Esophagus mucosa (tissue), 1 donor: ENCODE measurements around the gene METTL15. TPM values are rescaled to one million over a fixed set of nuclear protein-coding genes. Genes with fewer than 3 reads are reported as not detected.
A peak's percentile ranks its signal among the peaks of the same experiment; 100 is the strongest.
"Not testable (repeated sequence)": the region's sequence is repeated elsewhere in the genome, so short reads cannot be mapped to it uniquely, and the experiment has no call there.

ENCODE experiments used
- ATAC-seq: fragments of 200-7000 bp; cut with Tn5 transposase; one replicate; pipeline ENCODE4 v1.9.1; 2020
- total RNA-seq: library from RNA; stranded (reverse); gene quantifications from one replicate; pipeline ENCODE4 v1.2.4, GENCODE V29; 2023
- donor health status: DM: yes; HTN: yes; CAD: no.

METTL15 gene
- 9.5 TPM for total RNA-seq

- ATAC-seq, result peak; percentile 99
Observed at GRCh38 chr11:28107750-28108618, at the start of gene METTL15, which contains the start of gene KIF18A. Gene METTL15 (plus strand): TSS chr11:28108388. CDS start chr11:28113335, 4,947 bp downstream. Gene KIF18A (minus strand): TSS chr11:28108156. CDS start chr11:28097947, 10,209 bp downstream.

GRCh38 chr11:28071305-28071704, 36.9 kb upstream of the METTL15 start:
- no peak for ATAC-seq

- ATAC-seq, result no peak
Observed at GRCh38 chr11:28072321-28072720, 35.9 kb upstream of the METTL15 start.

DNA sequence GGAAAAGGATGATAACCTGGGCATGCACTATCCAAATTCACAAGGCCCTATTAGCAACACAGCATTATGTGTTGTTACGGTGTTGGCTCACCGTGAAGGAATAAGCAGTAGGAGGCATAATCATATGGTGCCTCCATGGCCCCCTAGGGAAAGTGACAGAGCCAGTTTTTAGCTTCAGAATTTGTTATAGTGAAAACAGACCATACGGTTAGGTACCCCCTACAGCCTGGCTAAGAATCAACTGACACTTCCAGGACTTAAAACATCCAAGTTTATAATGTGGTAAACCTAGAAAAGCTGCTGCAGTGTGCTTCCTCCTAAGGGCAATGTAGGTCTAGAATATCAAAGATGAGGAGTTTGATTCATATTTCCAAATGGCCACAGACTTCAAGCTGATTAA, 30.7 kb upstream of the METTL15 start:
- no peak for ATAC-seq

DNA sequence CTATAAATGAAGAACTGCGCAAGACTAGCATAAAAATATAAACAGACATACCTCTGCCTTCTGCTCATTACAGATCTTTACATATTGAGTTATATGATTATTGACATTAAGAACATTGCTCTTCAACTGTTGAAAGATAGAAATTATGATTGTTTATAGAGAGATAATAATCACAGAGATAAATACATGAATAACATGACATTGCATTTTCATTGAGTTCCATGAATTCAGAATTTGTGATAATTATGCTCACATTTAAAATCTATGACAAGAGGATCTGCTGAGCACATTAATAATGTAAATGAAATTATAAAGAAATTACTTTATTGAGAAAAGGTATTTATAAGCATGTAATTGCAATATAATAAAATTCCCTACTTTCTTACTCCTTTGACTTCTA, 25.1 kb upstream of the METTL15 start:
- ATAC-seq, result no peak

DNA sequence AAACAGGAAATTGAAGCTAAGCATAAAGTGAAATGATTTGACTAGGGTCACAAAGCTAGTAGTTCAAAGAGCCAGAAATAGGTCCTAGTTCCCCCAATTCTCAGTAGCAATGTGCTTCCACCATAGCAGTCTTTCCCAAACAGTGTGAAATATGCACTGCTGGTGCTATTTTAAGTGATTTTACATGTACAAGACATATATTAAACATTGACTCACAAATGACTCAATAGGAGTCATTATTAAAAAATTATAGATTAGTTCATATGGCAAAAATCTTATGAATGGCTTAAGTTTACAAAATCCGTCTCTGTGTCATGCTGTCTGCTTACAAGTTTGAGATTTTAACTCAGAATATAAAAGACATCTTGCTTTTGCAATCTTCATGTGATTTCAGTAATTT, 21.6 kb upstream of the METTL15 start:
- no peak for ATAC-seq

DNA sequence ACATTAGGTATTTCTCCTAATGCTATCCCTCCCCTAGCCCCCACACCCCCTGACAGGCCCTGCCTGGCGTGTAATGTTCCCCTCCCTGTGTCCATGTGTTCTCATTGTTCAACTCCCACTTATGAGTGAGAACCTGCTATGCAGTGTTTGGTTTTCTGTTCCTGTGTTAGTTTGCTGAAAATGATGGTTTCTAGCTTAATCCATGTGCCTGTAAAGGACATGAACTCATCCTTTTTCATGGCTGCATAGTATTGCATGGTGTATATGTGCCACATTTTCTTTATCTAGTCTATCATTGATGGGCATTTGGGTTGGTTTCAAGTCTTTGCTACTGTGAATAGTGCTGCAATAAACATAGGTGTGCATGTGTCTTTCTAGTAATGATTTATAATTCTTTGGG, 21.0 kb upstream of the METTL15 start:
- ATAC-seq, result not testable (repeated sequence)

DNA sequence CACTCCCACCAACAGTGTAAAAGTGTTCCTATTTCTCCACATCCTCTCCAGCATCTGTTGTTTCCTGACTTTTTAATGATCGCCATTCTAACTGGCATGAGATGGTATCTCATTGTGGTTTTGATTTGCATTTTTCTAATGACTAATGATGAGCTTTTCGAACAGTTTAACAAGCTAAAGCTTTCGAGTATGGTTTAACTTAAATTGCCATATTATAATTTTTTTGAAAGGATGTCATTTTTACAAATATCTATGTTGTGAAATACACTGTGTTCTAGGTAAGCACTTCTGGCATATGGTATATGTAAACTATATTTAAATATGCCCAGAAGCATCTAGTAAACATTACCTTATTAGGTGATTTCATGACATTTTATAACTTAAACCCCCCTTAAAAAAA, 20.5 kb upstream of the METTL15 start:
- not testable (repeated sequence) for ATAC-seq

DNA sequence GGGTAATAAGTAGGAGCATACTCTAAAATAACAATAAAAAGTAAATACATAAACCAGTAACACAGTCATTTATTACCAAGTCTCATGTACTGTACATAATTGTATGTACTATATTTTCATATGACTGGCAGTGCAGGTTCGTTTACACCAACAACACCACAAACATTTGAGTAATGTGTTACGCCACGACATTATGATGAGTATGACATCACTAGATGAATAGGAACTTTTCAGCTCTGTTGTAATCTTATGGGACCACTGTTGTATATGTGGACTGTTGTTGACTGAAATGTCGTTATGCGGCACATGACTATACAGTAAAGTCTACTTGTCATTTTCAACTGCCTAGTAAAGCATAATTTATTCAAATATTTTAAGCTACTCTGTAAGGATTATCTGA, 18.8 kb upstream of the METTL15 start:
- ATAC-seq, result no peak

DNA sequence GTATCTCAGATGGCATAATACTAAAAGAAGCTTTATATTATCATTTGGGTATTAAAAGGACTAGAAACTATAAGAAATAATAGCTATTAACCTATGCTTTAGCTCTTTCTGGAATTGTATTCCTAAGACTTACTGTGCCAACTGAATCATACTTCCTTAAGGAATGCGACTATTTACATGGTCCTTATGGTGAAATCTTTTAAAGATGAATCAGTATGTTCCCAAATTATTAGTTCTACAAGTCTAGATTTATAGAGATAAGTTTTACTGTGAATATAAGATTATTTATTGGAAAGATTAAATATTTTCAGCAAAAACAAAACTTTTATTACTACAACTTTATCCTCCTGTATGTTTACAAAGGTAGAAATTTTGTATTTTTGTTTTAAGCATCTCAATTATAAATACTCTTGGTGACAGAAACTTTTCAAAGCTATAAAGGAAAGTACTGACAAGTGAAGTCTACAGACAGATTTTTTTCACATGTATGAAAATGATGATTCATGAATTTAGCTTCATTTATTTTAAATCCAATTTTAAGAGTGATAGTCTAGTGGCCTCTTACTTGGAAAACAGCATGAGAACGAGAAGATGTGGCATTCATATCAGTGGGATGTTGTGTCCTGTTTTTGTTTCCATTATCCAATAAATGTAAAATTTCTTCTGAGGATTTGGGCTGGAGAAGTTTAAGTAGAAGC, 18.0 kb upstream of the METTL15 start:
- ATAC-seq, result no peak

DNA sequence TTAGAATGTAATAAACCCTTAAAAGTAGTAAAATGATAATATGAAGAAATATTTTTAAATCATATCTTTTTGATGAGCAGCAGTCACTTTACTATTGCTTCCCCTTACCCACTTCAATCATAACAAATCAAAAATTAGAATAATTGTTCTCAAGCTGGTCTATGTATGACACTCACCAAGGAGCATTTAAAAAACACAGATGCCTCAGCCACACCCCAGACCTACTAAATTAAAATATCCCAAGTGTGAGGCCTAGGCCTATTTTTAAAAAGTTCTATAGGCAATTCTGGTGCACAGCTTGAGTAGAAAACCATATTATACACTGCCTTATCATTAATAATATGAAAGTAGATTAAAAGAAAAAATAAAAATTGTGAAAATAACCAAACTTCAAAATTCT, 15.4 kb upstream of the METTL15 start:
- ATAC-seq, result no peak

DNA sequence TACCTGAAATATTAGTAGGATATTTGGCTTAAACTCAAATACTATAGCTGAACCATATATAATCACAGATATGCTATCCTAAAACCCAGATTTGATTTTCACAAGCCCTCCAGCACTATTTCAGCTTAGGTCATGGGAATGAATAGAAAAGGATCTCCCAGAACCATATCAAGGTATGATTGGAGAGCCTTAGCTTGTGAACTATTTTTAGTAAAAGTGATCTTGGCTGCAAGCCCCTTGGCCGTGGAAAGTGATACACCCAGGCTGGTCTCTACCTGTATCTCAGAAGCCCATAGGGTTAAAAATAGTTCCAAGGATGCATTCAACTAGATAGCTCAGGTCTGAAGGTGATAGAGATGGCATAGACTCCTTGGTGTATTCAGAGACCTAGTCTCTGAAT, 9.9 kb upstream of the METTL15 start:
- ATAC-seq, result no peak

GRCh38 chr11:28099715-28100114, 8.5 kb upstream of the METTL15 start:
- no peak for ATAC-seq

DNA sequence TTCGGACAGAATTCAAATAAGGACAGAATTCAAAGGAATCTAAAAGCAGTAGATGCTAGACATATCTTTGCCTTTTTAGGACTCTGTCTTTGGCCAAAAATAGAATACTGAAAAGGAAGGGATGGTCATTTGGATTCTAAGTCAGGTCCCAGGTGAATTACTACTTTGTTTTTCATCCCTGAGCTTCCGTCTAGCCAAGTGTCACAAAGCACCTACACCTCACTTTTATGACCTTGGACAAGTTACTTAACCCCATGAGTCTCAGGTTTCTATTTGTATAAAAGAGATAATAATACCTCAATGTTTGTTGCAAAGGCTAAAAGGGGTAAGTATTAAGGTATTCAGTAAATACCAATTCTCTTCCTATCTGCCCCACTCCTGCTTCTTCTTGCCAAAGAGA, 7.5 kb upstream of the METTL15 start:
- no peak for ATAC-seq

- ATAC-seq, result not testable (repeated sequence)
Observed at GRCh38 chr11:28102300-28102699, 5.9 kb upstream of the METTL15 start.

GRCh38 chr11:28104425-28104824, 3.8 kb upstream of the METTL15 start:
- no peak for ATAC-seq

DNA sequence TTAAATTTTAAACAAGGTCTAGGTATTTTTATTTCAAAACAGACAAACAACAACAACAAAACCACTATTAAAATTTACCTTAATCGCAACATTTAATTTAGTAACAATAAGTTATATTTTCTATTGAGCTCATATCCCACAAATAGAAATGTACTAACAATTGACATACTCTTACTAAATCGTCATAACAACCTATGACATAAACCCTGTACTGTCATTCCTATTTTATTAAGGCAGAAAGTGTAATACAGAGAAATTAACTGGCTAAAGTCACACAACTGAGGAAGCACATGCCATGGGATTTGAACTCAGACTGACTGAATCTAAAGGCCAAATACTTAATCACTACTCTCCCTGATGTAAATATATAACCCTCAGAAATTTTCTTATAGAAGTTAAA, 3.2 kb upstream of the METTL15 start:
- no peak for ATAC-seq

DNA sequence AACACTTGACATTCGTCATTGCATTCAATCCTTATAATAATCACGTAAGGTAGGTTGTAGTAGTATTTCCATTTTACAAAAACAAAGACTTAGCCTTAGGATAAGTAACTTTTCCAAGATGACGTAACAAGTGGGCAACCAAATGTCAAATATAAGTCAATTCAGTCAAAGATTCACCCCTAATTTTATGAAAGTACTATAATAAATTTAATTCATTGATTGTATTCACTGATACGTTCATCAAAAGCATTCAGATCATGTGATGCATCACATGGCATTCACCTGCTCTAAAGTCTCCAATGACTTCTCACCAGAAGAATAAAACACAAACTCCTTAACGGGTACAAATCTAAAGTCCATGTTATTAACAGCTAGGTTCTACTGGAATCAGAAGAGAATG, 2.3 kb upstream of the METTL15 start:
- ATAC-seq, result no peak

DNA sequence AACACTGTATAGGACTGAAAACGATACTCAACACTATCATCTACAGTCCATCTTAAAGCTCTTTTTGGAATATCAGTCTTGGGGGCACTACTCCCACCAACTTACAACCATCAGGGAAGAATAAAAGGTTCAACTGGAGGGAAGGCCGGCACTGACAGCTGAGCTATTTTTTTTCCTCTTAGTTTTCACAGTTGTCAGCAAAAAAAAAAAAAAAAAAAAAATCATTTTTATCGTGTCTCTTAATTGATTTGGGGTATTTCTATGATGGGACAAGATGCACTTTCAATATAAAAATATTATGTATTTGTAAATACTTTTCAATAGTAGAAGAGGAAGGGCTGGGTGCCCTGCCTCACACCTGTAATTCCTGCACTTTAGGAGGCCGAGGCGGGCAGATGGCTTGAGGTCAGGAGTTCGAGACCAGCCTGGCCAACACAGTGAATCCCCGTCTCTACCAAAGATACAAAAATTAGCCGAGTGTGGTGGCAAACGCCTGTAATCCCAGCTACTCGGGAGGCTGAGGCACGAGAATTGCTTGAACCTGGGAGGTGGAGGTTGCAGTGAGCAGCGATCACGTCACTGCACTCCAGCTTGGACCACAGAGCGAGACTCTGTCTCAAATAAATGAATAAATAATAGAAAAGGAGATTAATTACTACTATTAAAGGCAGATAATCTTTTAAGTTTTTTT, 1.7 kb upstream of the METTL15 start:
- no peak for ATAC-seq

- no peak for ATAC-seq
Observed at GRCh38 chr11:28107191-28107749, 918 bp upstream of the METTL15 start.

GRCh38 chr11:28108958-28109357, 770 bp downstream of the METTL15 start:
- no peak for ATAC-seq

DNA sequence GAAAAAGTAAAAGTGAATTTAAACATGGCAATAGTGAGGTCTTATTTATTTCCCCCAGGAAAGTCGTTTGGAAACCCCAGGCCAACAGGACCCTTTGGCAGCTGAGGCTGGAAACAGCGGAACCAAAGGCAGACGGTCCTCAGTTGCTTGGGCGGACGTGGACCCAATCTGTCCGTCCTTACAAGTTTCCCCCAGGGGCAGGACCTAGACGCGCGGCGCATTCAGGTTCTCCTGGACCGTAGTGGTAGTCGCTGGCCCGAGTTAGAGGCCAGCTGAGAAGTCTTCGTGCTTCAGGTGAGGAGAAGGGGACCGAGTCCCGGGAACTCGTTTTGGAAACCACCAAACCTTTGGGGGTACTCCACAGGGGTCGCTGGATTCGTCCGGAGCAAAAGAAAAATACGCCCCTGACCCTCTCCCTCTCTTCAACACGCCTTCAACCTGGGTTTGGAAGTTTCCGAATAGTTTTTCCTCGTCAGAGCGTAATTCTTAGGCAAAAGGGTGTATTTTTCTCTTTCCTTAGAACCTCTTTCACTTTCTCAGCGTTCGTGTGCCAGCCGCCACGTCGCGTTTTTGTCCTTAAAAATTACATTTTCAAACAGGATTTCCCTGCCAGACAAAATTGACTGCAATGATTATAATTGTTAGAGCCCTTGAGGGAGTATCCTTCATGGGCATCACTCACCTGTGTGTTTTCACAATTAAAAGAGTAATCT, 2.1 kb downstream of the METTL15 start:
- peak; percentile 39 for ATAC-seq
